Liver (tissue), 9 donors: Measurements from ENCODE around the gene MED10. TPM values are rescaled to one million over a fixed set of nuclear protein-coding genes. Genes with fewer than 3 reads are reported as not detected.

Source experiments
- DNase-seq: peaks from one replicate; pipeline ENCODE4 v3.0.0-alpha.2; 2017; ENCODE audit warnings: low spot score
- H3K27ac ChIP-seq, 2 donors: one replicate each; pipeline ENCODE4 v1.7.0; 2013; ENCODE audit warnings: inconsistent platforms in 2 of 2, low read length in 2 of 2, control low read depth in 1 of 2, low read depth in 1 of 2, mild to moderate bottlenecking in 1 of 2
- H3K27me3 ChIP-seq, 4 donors: one replicate each; pipeline versions ENCODE4 v1.6.1 to v1.7.0; 2013; ENCODE audit warnings: low read length in 3 of 4, inconsistent platforms in 1 of 4, mild to moderate bottlenecking in 1 of 4, moderate library complexity in 1 of 4; ENCODE audit not compliant: control insufficient read depth in 4 of 4, insufficient read depth in 4 of 4
- H3K36me3 ChIP-seq, 4 donors: one replicate each; pipeline versions ENCODE4 v1.6.1 to v1.7.0; 2013; ENCODE audit warnings: low read length in 3 of 4, mild to moderate bottlenecking in 3 of 4, low read depth in 1 of 4, moderate library complexity in 1 of 4; ENCODE audit not compliant: control insufficient read depth in 4 of 4, insufficient read depth in 3 of 4
- H3K4me1 ChIP-seq, 4 donors: one replicate each; pipeline versions ENCODE4 v1.6.1 to v1.7.0; 2013; ENCODE audit warnings: low read length in 3 of 4, mild to moderate bottlenecking in 3 of 4, moderate library complexity in 1 of 4; ENCODE audit not compliant: control insufficient read depth in 4 of 4, insufficient read depth in 4 of 4
- H3K4me3 ChIP-seq, 3 donors: one replicate each; pipeline versions ENCODE4 v1.6.1 to v1.7.0; 2013; ENCODE audit warnings: low read length in 3 of 3, control low read depth in 1 of 3, low read depth in 1 of 3, mild to moderate bottlenecking in 1 of 3
- H3K9ac ChIP-seq, 2 donors: one replicate each; pipeline ENCODE4 v1.7.0; 2013; ENCODE audit warnings: low read length in 2 of 2, mild to moderate bottlenecking in 2 of 2, moderate library complexity in 2 of 2, control low read depth in 1 of 2, low read depth in 1 of 2
- H3K9me3 ChIP-seq, 4 donors: one replicate each; pipeline versions ENCODE4 v1.6.1 to v1.7.0; 2013; ENCODE audit warnings: low read length in 3 of 4; ENCODE audit not compliant: control insufficient read depth in 4 of 4
- FOXA1 ChIP-seq: IDR thresholded peaks from 2 replicates; pipeline ENCODE4 v1.6.1; 2016; ENCODE audit warnings: antibody characterized with exemption
- FOXA2 ChIP-seq: IDR thresholded peaks from 2 replicates; pipeline ENCODE4 v1.6.1; 2016; ENCODE audit warnings: antibody characterized with exemption
- GABPA ChIP-seq, 2 donors: IDR thresholded peaks in 1 of 2; conservative IDR thresholded peaks in 1 of 2; 2 replicates each; pipeline ENCODE4 v1.6.1; 2016; ENCODE audit warnings: antibody characterized with exemption in 2 of 2, mild to moderate bottlenecking in 1 of 2, moderate library complexity in 1 of 2
- HNF4A ChIP-seq, 2 donors: conservative IDR thresholded peaks; 2 replicates each; pipeline ENCODE4 v1.6.1; 2016; ENCODE audit warnings: antibody characterized with exemption in 2 of 2, mild to moderate bottlenecking in 2 of 2
- HNF4G ChIP-seq: IDR thresholded peaks from 2 replicates; pipeline ENCODE4 v1.6.1; 2016; ENCODE audit warnings: antibody characterized with exemption
- JUND ChIP-seq, 2 donors: IDR thresholded peaks; 2 replicates each; pipeline ENCODE4 v1.6.1; 2016; ENCODE audit warnings: antibody characterized with exemption in 2 of 2
- NR2F2 ChIP-seq: IDR thresholded peaks from 2 replicates; pipeline ENCODE4 v1.6.1; 2016; ENCODE audit warnings: antibody characterized with exemption
- RAD21 ChIP-seq, 2 donors: IDR thresholded peaks; 2 replicates each; pipeline ENCODE4 v1.6.1; 2016; ENCODE audit warnings: antibody characterized with exemption in 2 of 2, mild to moderate bottlenecking in 2 of 2
- RXRA ChIP-seq, 2 donors: IDR thresholded peaks; 2 replicates each; pipeline ENCODE4 v1.6.1; 2017 to 2018; ENCODE audit warnings: antibody characterized with exemption in 2 of 2, mild to moderate bottlenecking in 1 of 2
- SP1 ChIP-seq: IDR thresholded peaks from 2 replicates; pipeline ENCODE4 v1.6.1; 2018; ENCODE audit warnings: antibody characterized with exemption, mild to moderate bottlenecking
- TAF1 ChIP-seq: conservative IDR thresholded peaks from 2 replicates; pipeline ENCODE4 v1.6.1; 2016; ENCODE audit warnings: antibody characterized with exemption, mild to moderate bottlenecking
- YY1 ChIP-seq: IDR thresholded peaks from 2 replicates; pipeline ENCODE4 v1.6.1; 2016; ENCODE audit warnings: antibody characterized with exemption, mild to moderate bottlenecking
- WGBS: extraction: QIAGEN DNeasy Blood & Tissue Kit; methylation state at CpG from one replicate; pipeline ENCODE4 v1.1.7; 2013; 5-methylcytosine and 5-hydroxymethylcytosine counted together
- polyA plus RNA-seq, 2 donors: library from polyadenylated mRNA; stranded (reverse) in 1 of 2; unstranded in 1 of 2; fragments of 200-250 nt in 1 of 2; fragments of >200 nt in 1 of 2; fragmentation: Nextera tagmentation in 1 of 2; extraction: Ambion mirVana in 1 of 2; gene quantifications; one replicate each; pipeline versions ENCODE4 v1.2.1 to v1.2.3, GENCODE V29; 2013 to 2015
- total RNA-seq, 2 donors: library from RNA; depleted of rRNA; stranded (reverse); fragments of >200 nt; gene quantifications; one replicate each; pipeline ENCODE4 v1.2.3, GENCODE V29; 2014
- TF ChIP-seq, protein P1 (sequence below): IDR thresholded peaks from 2 replicates; pipeline ENCODE4 v1.6.1; 2016; ENCODE audit warnings: antibody characterized with exemption
- TF ChIP-seq, protein P2 (sequence below): IDR thresholded peaks from 2 replicates; pipeline ENCODE4 v1.6.1; 2016; ENCODE audit warnings: antibody characterized with exemption, mild to moderate bottlenecking
- TF ChIP-seq, protein P3 (sequence below): fragments of 150-350 bp; IDR thresholded peaks from 2 replicates; pipeline ENCODE4 v1.5.1; 2017; ENCODE audit warnings: improper control_type of control experiment, low read depth, low read length; ENCODE audit not compliant: missing input control
- TF ChIP-seq, protein P4 (sequence below): IDR thresholded peaks from 2 replicates; pipeline ENCODE4 v1.6.1; 2016; ENCODE audit warnings: antibody characterized with exemption
- TF ChIP-seq, protein P5 (sequence below): IDR thresholded peaks from 2 replicates; pipeline ENCODE4 v1.6.1; 2016; ENCODE audit warnings: antibody characterized with exemption
- donor health status: healthy.
- donor health status: healthy.
- donor health status: healthy.
- donor health status: healthy.
- donor health status: healthy.

The MED10 gene
- total and polyA plus RNA-seq, 4 donors = 6.1 to 31.5 (median 11.5) TPM

DNA sequence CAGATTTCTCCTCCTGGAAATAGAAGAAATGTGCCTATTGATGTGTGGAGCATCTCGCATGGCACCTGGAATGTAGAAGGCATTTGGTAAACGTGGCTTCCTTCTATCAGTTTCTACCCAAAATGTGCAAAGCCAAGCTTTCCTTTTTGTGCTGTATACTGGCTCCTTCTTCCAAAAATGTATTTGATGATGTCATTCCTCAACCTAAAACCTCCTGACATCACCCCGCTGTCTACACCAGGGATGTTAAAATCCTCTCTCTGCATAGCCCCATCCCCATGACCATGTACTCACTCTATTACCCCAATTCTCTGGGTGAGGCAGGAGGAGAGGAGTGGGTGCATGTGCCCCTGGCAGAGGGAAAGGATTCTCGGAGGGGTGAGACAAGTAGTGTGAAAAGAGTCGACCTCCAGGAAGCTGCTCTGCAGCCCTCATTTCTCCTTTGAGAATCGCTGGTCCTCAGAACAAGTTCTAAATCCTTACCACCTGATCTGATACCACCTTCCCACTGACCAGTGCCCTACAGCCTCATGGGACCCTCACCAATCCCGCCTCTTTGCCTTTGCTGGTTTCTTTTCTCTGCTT lies 11.7 kb upstream of the MED10 start:
- no peaks in the 10 kb centered on the region for H3K4me1 ChIP-seq
- no peak overlapping the region for H3K9ac ChIP-seq
- H3K27ac ChIP-seq = no peak overlapping the region
- H3K36me3 ChIP-seq = no peaks in the 10 kb centered on the region
- no peaks in the 10 kb centered on the region for H3K9me3 ChIP-seq
- peaks cover 0 to 4% (median 0%) of the 10 kb centered on the region in 4 donors for H3K27me3 ChIP-seq
- DNase-seq = no peak
- H3K4me3 ChIP-seq = no peak overlapping the region
- TF ChIP-seq, protein P1, sequence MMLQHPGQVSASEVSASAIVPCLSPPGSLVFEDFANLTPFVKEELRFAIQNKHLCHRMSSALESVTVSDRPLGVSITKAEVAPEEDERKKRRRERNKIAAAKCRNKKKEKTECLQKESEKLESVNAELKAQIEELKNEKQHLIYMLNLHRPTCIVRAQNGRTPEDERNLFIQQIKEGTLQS = no peak
- TF ChIP-seq FOXA1 (no peak), RXRA (IDR thresholded peaks at IDR 0.05) (no peak), SP1 (no peak), JUND (IDR thresholded peaks at IDR 0.05) (no peak), FOXA2 (no peak), YY1 (no peak), RAD21 (IDR thresholded peaks at IDR 0.05) (no peak), GABPA (IDR thresholded peaks at IDR 0.05 in 1 of 2, conservative IDR thresholded peaks at IDR 0.05 in 1 of 2) (no peak), TAF1 (no peak), HNF4A (conservative IDR thresholded peaks at IDR 0.05) (no peak)
- TF ChIP-seq, protein P2, sequence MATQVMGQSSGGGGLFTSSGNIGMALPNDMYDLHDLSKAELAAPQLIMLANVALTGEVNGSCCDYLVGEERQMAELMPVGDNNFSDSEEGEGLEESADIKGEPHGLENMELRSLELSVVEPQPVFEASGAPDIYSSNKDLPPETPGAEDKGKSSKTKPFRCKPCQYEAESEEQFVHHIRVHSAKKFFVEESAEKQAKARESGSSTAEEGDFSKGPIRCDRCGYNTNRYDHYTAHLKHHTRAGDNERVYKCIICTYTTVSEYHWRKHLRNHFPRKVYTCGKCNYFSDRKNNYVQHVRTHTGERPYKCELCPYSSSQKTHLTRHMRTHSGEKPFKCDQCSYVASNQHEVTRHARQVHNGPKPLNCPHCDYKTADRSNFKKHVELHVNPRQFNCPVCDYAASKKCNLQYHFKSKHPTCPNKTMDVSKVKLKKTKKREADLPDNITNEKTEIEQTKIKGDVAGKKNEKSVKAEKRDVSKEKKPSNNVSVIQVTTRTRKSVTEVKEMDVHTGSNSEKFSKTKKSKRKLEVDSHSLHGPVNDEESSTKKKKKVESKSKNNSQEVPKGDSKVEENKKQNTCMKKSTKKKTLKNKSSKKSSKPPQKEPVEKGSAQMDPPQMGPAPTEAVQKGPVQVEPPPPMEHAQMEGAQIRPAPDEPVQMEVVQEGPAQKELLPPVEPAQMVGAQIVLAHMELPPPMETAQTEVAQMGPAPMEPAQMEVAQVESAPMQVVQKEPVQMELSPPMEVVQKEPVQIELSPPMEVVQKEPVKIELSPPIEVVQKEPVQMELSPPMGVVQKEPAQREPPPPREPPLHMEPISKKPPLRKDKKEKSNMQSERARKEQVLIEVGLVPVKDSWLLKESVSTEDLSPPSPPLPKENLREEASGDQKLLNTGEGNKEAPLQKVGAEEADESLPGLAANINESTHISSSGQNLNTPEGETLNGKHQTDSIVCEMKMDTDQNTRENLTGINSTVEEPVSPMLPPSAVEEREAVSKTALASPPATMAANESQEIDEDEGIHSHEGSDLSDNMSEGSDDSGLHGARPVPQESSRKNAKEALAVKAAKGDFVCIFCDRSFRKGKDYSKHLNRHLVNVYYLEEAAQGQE = no peak
- TF ChIP-seq, protein P3, sequence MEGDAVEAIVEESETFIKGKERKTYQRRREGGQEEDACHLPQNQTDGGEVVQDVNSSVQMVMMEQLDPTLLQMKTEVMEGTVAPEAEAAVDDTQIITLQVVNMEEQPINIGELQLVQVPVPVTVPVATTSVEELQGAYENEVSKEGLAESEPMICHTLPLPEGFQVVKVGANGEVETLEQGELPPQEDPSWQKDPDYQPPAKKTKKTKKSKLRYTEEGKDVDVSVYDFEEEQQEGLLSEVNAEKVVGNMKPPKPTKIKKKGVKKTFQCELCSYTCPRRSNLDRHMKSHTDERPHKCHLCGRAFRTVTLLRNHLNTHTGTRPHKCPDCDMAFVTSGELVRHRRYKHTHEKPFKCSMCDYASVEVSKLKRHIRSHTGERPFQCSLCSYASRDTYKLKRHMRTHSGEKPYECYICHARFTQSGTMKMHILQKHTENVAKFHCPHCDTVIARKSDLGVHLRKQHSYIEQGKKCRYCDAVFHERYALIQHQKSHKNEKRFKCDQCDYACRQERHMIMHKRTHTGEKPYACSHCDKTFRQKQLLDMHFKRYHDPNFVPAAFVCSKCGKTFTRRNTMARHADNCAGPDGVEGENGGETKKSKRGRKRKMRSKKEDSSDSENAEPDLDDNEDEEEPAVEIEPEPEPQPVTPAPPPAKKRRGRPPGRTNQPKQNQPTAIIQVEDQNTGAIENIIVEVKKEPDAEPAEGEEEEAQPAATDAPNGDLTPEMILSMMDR = no peak
- TF ChIP-seq, protein P4, sequence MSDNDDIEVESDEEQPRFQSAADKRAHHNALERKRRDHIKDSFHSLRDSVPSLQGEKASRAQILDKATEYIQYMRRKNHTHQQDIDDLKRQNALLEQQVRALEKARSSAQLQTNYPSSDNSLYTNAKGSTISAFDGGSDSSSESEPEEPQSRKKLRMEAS = no peak
- TF ChIP-seq, protein P5, sequence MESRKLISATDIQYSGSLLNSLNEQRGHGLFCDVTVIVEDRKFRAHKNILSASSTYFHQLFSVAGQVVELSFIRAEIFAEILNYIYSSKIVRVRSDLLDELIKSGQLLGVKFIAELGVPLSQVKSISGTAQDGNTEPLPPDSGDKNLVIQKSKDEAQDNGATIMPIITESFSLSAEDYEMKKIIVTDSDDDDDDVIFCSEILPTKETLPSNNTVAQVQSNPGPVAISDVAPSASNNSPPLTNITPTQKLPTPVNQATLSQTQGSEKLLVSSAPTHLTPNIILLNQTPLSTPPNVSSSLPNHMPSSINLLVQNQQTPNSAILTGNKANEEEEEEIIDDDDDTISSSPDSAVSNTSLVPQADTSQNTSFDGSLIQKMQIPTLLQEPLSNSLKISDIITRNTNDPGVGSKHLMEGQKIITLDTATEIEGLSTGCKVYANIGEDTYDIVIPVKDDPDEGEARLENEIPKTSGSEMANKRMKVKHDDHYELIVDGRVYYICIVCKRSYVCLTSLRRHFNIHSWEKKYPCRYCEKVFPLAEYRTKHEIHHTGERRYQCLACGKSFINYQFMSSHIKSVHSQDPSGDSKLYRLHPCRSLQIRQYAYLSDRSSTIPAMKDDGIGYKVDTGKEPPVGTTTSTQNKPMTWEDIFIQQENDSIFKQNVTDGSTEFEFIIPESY = no peak
- 77% methylated on average over 7 of the region's 7 CpGs for WGBS

DNA sequence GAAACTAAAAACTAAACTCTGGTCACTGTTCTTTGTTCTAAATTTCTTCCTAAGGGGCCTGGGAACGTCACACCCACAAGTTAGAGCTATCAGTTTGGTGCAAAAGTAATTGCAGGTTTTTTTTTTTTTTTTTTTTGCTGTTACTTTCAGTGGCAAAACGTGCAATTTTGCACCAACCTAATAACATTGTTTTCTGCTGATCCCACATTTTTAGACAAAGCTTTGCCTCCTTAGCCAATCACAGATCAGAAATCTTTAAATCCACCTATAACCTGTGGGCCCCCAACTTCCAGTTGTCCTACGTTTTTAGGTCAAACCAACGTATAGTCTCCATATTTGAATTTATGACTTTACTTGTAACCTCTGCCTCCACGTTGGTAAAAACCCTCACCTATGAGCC lies 11.1 kb upstream of the MED10 start:
- H3K9me3 ChIP-seq = no peaks in the 10 kb centered on the region
- peaks cover 0 to 4% (median 0%) of the 10 kb centered on the region in 4 donors for H3K27me3 ChIP-seq
- DNase-seq = no peak
- no peaks in the 10 kb centered on the region for H3K4me1 ChIP-seq
- H3K9ac ChIP-seq = no peak overlapping the region
- 68% methylated on average over 5 of the region's 5 CpGs for WGBS
- no peaks in the 10 kb centered on the region for H3K36me3 ChIP-seq
- H3K27ac ChIP-seq = no peak overlapping the region
- TF ChIP-seq SP1 (no peak), RXRA (IDR thresholded peaks at IDR 0.05) (no peak), GABPA (IDR thresholded peaks at IDR 0.05 in 1 of 2, conservative IDR thresholded peaks at IDR 0.05 in 1 of 2) (no peak), YY1 (no peak), HNF4G (no peak), NR2F2 (no peak)
- TF ChIP-seq, protein P1 = no peak
- H3K4me3 ChIP-seq = no peak overlapping the region
